Aorta (tissue), 5 donors: ENCODE measurements around the gene EVPLL. TPM values are rescaled to one million over a fixed set of nuclear protein-coding genes. Genes with fewer than 3 reads are reported as not detected.
"Not testable (repeated sequence)": the region's sequence is repeated elsewhere in the genome, so short reads cannot be mapped to it uniquely, and the experiment has no call there.

Experiments used
- ATAC-seq: fragments of 200-7000 bp; cut with Tn5 transposase; one replicate; pipeline ENCODE4 v1.9.1; 2022; ENCODE audit warnings: moderate library complexity; ENCODE audit not compliant: low FRiP score
- DNase-seq, 2 donors: peaks; one replicate each; pipeline ENCODE4 v3.0.0-alpha.2; 2020
- H3K27ac ChIP-seq, 2 donors: one replicate each; pipeline ENCODE4 v1.5.1; 2013; ENCODE audit warnings: low read length in 2 of 2, mild to moderate bottlenecking in 2 of 2, moderate library complexity in 2 of 2, control low read depth in 1 of 2, inconsistent platforms in 1 of 2, low read depth in 1 of 2
- H3K27me3 ChIP-seq, 2 donors: one replicate each; pipeline ENCODE4 v1.6.1; 2013; ENCODE audit warnings: control low read depth in 1 of 2, low read length in 1 of 2, mild to moderate bottlenecking in 1 of 2, moderate library complexity in 1 of 2; ENCODE audit not compliant: insufficient read depth in 2 of 2, control insufficient read depth in 1 of 2
- H3K36me3 ChIP-seq, 2 donors: one replicate each; pipeline ENCODE4 v1.6.1; 2013; ENCODE audit warnings: control low read depth in 1 of 2, low read length in 1 of 2, mild to moderate bottlenecking in 1 of 2; ENCODE audit not compliant: insufficient read depth in 2 of 2, control insufficient read depth in 1 of 2
- H3K4me1 ChIP-seq, 2 donors: one replicate each; pipeline ENCODE4 v1.6.1; 2013; ENCODE audit warnings: low read length in 2 of 2, control low read depth in 1 of 2, mild to moderate bottlenecking in 1 of 2, moderate library complexity in 1 of 2; ENCODE audit not compliant: insufficient read depth in 2 of 2, control insufficient read depth in 1 of 2
- H3K4me3 ChIP-seq, 2 donors: one replicate each; pipeline ENCODE4 v1.5.1; 2013; ENCODE audit warnings: low read length in 2 of 2, control low read depth in 1 of 2, mild to moderate bottlenecking in 1 of 2
- H3K9me3 ChIP-seq: one replicate; pipeline ENCODE4 v1.6.1; 2013; ENCODE audit warnings: mild to moderate bottlenecking, low read length; ENCODE audit not compliant: control insufficient read depth
- WGBS, 2 donors: extraction: QIAGEN DNeasy Blood & Tissue Kit; methylation state at CpG; one replicate each; pipeline ENCODE4 v1.1.7; 2013; 5-methylcytosine and 5-hydroxymethylcytosine counted together
- intact Hi-C, 2 donors: fragments of 100-400 bp; cut with DNase I; formaldehyde crosslinking; loops; one replicate each; pipeline versions ENCODE4 v1.14.2 to v1.15.0; 2022
- polyA plus RNA-seq, 2 donors: library from polyadenylated mRNA; stranded (reverse); fragments of 200-250 nt; gene quantifications; one replicate each; pipeline ENCODE4 v1.2.3, GENCODE V29; 2013
- total RNA-seq, 2 donors: library from RNA; stranded (reverse); fragmentation: NEBNext Ultra II Directional; extraction: Animal tissue kit (Norgen Biotek cat#: 25700); gene quantifications; one replicate each; pipeline ENCODE4 v1.2.1, GENCODE V29; 2021
- donor health status: healthy with polysubstance abuse.
- donor health status: Bipolar disorder and iron deficiency.
- donor health status: DM: no; HTN: no; CAD: no.
- donor health status: DM: no; HTN: no; CAD: no.
- donor health status: DM: yes; HTN: yes; CAD: no.

The EVPLL gene
- total and polyA plus RNA-seq, 4 donors = not detected

DNA sequence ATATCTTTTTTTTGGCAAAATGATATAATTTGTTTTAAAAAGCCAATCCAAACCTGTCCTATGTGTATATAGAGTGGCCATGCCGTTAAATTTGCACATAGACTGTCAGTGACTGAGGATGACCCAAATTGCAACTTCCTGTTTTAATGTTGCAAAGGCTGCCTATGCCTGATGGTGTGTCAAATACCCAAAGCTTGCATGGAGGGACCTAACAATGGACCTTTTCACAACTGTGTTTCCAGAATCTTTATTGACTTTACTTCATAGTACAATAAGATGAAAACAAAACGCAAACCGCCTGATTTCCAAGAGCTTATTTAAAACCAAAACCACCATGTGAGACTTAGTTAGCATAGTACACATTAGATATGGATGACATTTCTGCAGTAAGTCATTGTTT, 31.3 kb downstream of the EVPLL start:
- intact Hi-C loops, ATAC-seq: not testable (repeated sequence)

DNA sequence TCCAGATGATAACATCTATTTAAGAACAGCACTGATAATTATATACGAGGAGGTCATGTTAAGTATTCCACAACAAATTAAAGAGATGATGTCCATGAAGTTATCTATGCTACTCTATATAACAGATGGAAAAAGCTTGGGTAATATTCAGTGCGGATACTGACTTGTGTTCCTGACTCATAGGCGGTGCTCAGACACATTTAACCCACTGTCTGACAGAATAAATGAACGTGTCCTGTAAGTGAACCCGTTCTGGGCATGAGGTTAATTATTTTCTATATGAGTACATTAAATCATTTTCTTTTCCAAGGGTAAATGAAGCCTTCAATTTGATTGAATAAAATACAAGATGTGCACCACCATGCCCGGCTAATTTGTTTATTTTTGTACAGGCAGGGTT, 31.7 kb downstream of the EVPLL start:
- H3K9me3 ChIP-seq, H3K27ac ChIP-seq, H3K36me3 ChIP-seq, H3K4me3 ChIP-seq, H3K4me1 ChIP-seq, intact Hi-C loops, DNase-seq, H3K27me3 ChIP-seq, ATAC-seq: not testable (repeated sequence)
- 59 to 68% methylated on average over 6 of the region's 6 CpGs for WGBS, 2 donors

More for the DNA sequence above, 31.3 kb downstream of the EVPLL start:
- DNase-seq, H3K27ac ChIP-seq, H3K36me3 ChIP-seq, H3K4me1 ChIP-seq, H3K27me3 ChIP-seq, H3K4me3 ChIP-seq, H3K9me3 ChIP-seq: not testable (repeated sequence)
- WGBS, 2 donors = 59 to 65% methylated on average over 3 of the region's 3 CpGs

DNA sequence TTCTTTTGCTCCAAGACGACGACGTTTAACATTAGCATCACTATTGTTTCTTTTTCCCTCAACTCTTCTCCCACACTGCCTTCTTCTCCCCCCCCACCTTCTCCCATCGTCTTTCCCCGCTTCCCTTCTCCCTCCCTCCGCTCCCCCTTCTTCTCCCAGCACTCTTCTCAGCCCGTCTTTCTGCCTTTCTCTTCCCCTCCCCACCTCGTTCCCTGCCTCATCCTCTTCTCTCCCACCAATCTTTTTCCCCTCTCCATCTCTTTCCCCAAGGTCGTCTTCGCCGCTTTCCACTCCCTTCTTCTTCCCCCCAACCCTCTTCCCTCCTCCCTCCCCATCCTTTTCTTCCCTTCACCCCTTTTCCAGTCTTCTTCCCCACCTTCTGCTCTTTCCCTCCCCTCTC, 33.2 kb downstream of the EVPLL start:
- H3K27me3 ChIP-seq, DNase-seq, H3K36me3 ChIP-seq, H3K4me1 ChIP-seq, H3K4me3 ChIP-seq, H3K9me3 ChIP-seq, H3K27ac ChIP-seq, ATAC-seq, intact Hi-C loops: not testable (repeated sequence)
- 1 to 2% methylated on average over 8 to 11 of the region's 11 CpGs for WGBS, 2 donors

DNA sequence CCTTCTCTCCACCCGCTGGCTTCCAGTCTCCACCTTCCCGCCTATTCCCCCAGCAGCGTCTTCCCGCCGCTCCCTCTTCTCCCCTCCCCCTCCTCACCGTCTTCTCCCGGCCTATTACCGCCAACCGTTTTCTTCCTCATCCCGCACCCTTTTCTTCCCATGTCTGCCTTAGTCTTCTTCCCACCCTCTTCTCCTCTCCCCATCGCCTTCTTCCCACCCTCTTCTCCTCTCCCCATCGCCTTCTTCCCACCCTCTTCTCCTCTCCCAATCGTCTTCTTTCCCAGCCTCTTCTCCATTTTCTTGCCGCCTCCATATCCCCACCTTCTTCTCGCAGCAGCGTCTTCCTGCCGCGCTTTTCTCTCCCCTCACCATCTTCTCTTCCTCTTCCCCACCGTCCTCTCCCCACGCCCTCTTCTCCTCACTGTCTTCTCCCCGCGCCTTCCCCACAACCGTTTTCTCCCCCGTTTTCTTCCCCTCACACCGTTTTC, 33.8 kb downstream of the EVPLL start:
- WGBS, 2 donors = 1% methylated on average over 20 to 23 of the region's 25 CpGs
- H3K36me3 ChIP-seq, H3K27ac ChIP-seq, H3K4me3 ChIP-seq, intact Hi-C loops, H3K27me3 ChIP-seq, H3K9me3 ChIP-seq, H3K4me1 ChIP-seq: not testable (repeated sequence)
- DNase-seq (peak; percentile 34 to 65), ATAC-seq (peak; percentile 84)

DNA sequence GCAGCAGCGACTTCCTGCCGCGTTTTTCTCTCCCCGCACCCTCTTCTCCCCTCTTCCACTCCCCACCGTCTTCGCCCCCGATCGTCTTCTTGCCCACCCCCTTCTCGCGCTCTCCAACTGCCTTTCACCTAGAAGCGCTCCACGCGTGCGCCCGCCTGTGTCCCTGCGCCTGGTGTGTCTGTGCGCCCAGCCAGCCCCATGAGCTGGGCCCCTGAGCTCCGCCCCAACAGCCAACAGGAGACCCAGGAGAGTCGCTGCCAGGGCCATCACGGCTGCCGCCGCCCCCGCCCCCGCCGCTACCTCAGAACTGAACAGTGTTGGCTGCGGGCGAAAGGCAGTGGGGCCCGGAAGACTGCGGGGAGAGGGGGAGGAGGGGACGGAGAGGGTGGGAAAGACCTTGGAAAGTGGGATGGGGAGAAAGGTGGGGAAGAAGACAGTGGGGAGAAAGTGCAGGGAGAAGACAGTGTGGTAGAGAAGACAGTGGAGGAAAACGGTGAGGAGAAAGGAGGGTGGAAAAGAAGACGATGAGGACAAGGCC, 34.5 kb downstream of the EVPLL start:
- DNase-seq, H3K27ac ChIP-seq, intact Hi-C loops, H3K36me3 ChIP-seq, H3K4me1 ChIP-seq, H3K4me3 ChIP-seq, H3K27me3 ChIP-seq, H3K9me3 ChIP-seq: not testable (repeated sequence)
- WGBS, 2 donors = no CpG with 5 or more reads among the region's 32 CpGs
- peak; percentile 86 for ATAC-seq

DNA sequence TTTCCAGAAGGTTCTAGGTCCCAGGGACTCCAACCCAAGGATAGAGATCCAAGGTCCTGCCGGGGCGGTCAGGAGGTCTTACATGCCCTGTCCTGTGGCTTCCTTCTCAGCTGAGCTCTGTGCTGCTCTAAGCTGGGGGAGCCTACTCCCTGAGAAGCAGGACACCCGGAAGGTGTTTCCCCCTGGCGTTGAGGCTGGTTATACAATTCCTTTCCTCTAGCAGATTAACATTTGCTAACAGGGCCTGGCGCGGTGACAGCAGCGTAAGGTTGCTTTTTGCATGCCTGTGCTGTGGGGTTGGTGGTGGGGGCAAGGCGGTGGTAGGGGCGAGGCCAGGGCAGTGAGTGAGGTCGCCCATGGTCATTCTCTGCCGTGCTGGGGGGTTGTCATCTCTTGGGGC, 43.9 kb downstream of the EVPLL start:
- H3K27me3 ChIP-seq, intact Hi-C loops, H3K27ac ChIP-seq, ATAC-seq, H3K36me3 ChIP-seq, H3K9me3 ChIP-seq, H3K4me1 ChIP-seq, H3K4me3 ChIP-seq: not testable (repeated sequence)
- DNase-seq = peak in 1 of 2 donors; percentile 13
- 72 to 79% methylated on average over 7 to 8 of the region's 11 CpGs for WGBS, 2 donors

DNA sequence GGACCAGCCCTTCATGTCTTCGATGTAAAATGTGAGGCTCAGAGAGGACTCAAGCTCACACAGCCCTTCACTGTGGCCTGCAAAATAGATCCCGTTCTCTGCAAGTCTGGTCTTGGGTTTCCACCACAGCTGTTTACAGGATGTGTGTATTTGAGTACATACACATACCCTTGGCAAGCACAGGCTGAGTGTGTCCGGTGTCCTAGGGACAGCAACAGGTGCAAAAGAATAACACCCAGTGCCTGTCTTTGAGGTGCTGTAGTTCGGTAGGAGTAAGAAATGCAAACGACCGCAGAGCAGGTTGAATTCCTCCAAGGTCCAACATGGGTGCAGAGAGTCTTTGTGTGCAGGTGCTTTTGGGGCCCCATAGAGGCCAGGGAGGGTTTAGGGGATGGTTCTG, 44.9 kb downstream of the EVPLL start:
- intact Hi-C loops, H3K4me3 ChIP-seq, H3K9me3 ChIP-seq, H3K36me3 ChIP-seq, H3K4me1 ChIP-seq, DNase-seq, ATAC-seq, H3K27me3 ChIP-seq, H3K27ac ChIP-seq: not testable (repeated sequence)
- 79 to 86% methylated on average over 5 of the region's 6 CpGs for WGBS, 2 donors

DNA sequence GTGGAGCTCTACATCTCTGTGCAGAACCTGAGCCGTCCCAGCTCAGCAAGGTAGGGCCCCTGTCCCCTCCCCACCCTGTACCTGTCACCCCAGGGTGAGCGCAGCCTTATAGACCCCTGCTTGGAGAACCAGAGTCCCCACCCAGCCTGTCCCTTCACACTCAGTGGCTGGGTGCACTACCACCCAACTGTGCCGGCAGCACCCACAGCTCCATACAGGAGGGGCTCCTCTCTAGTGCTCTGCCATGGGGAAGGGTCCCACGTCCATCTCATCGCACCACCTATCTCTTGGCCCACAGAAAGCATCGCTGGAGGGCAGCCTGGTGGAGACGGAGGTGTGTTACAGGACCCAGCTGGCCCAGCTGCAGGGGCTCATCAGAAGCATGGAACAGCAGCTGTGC, 45.4 kb downstream of the EVPLL start:
- H3K36me3 ChIP-seq, intact Hi-C loops, H3K4me1 ChIP-seq, H3K4me3 ChIP-seq, H3K9me3 ChIP-seq, H3K27ac ChIP-seq, ATAC-seq, H3K27me3 ChIP-seq: not testable (repeated sequence)
- peak in 1 of 2 donors; percentile 7 for DNase-seq
- 91% methylated on average over 2 of the region's 7 CpGs; no CpG with 5 or more reads in 1 of the 2 donors for WGBS, 2 donors

DNA sequence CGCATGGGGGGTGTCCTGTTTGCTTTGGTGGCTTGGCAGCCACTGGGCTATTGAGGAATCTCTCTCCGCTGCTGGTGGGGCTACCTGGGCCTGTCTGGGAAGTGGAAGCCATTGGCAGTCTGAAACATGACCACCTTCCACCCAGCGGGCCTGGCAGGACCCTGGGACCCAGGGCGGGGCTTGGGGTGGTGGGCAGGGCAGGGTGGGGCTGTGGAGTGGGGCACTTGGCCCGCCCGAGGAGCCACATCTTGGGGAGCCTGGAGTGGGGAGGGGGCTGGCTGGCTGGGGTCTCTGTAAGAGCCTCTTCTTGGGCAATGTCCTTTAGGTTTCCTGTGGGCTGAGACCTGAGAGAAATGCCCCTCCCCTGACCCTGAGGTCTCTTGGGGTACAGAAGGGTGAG, 48.0 kb downstream of the EVPLL start:
- WGBS, 2 donors = 84 to 88% methylated on average over 3 to 4 of the region's 6 CpGs
- peak in 1 of 2 donors; percentile 30 for DNase-seq
- H3K4me1 ChIP-seq, intact Hi-C loops, H3K27ac ChIP-seq, ATAC-seq, H3K27me3 ChIP-seq, H3K9me3 ChIP-seq, H3K4me3 ChIP-seq, H3K36me3 ChIP-seq: not testable (repeated sequence)
